ENCODE data around the gene RNF223. TPM values are rescaled to one million over a fixed set of nuclear protein-coding genes. Genes with fewer than 3 reads are reported as not detected.
A peak's percentile ranks its signal among the peaks of the same experiment; 100 is the strongest.

The RNF223 gene
- total and polyA plus RNA-seq, 2 of the 13 experiments (the other 11 are each of a cell fraction or from before 2014, with no cell fraction given), result 0.03 TPM; not detected in 1

DNA sequence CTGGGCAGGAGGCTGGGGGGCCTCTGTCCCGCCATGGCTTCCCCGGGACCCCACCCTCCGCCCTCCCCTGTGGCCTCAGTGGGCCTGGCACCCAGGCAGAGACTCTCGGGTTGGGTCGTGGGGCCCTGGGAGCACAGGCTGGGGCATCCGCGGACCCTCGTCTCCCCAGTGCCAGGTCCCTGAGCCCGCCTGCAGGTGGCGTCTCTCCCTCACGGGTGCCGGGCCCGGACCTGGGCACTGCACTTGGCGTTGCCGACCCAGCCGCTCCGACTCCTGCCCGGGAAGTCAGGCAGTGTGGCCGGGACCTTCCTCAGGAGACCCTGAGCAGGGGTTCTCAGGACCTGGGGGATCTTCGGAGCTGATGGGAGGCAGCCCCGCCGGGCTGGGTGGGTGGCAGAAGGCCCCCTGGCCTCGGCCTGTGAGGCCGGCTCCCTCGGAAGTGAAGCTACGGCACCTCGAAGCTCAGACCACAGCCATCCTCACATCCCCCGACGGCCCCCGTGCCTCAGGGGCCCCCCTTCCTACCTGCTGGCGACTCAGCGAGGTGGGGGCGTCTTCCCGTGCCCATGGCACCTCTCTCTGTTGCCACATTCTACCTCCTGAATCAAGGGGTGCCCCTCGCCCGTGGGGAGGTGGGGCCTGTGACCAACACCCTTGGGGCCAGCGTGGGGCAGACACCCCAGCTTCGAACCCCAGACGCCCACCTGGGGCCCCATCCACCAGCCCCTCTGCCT is 48.1 kb upstream of the RNF223 start (continued):
- TF ChIP-seq, protein P1, sequence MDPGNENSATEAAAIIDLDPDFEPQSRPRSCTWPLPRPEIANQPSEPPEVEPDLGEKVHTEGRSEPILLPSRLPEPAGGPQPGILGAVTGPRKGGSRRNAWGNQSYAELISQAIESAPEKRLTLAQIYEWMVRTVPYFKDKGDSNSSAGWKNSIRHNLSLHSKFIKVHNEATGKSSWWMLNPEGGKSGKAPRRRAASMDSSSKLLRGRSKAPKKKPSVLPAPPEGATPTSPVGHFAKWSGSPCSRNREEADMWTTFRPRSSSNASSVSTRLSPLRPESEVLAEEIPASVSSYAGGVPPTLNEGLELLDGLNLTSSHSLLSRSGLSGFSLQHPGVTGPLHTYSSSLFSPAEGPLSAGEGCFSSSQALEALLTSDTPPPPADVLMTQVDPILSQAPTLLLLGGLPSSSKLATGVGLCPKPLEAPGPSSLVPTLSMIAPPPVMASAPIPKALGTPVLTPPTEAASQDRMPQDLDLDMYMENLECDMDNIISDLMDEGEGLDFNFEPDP (CRISPR knock-in tag; conservative IDR thresholded peaks at IDR 0.05), result no peak
- TF ChIP-seq HMGXB4 (CRISPR knock-in tag; IDR thresholded peaks at IDR 0.05; ENCODE audit: borderline replicate concordance in 1 of 2, low read depth in 1 of 2), result peak; percentile 63 to 79; a peak in 3 of 4 replicates
- TF ChIP-seq, protein P2, sequence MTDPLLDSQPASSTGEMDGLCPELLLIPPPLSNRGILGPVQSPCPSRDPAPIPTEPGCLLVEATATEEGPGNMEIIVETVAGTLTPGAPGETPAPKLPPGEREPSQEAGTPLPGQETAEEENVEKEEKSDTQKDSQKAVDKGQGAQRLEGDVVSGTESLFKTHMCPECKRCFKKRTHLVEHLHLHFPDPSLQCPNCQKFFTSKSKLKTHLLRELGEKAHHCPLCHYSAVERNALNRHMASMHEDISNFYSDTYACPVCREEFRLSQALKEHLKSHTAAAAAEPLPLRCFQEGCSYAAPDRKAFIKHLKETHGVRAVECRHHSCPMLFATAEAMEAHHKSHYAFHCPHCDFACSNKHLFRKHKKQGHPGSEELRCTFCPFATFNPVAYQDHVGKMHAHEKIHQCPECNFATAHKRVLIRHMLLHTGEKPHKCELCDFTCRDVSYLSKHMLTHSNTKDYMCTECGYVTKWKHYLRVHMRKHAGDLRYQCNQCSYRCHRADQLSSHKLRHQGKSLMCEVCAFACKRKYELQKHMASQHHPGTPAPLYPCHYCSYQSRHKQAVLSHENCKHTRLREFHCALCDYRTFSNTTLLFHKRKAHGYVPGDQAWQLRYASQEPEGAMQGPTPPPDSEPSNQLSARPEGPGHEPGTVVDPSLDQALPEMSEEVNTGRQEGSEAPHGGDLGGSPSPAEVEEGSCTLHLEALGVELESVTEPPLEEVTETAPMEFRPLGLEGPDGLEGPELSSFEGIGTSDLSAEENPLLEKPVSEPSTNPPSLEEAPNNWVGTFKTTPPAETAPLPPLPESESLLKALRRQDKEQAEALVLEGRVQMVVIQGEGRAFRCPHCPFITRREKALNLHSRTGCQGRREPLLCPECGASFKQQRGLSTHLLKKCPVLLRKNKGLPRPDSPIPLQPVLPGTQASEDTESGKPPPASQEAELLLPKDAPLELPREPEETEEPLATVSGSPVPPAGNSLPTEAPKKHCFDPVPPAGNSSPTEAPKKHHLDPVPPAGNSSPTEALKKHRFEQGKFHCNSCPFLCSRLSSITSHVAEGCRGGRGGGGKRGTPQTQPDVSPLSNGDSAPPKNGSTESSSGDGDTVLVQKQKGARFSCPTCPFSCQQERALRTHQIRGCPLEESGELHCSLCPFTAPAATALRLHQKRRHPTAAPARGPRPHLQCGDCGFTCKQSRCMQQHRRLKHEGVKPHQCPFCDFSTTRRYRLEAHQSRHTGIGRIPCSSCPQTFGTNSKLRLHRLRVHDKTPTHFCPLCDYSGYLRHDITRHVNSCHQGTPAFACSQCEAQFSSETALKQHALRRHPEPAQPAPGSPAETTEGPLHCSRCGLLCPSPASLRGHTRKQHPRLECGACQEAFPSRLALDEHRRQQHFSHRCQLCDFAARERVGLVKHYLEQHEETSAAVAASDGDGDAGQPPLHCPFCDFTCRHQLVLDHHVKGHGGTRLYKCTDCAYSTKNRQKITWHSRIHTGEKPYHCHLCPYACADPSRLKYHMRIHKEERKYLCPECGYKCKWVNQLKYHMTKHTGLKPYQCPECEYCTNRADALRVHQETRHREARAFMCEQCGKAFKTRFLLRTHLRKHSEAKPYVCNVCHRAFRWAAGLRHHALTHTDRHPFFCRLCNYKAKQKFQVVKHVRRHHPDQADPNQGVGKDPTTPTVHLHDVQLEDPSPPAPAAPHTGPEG (CRISPR knock-in tag; IDR thresholded peaks at IDR 0.05), result peak; percentile 74; the same call in 1 of the 2 replicates
- TF ChIP-seq ZBTB2 (CRISPR knock-in tag; IDR thresholded peaks at IDR 0.05; ENCODE audit: low read depth), result no peak
- no peak for TF ChIP-seq ZNF609 (CRISPR knock-in tag; IDR thresholded peaks at IDR 0.05; ENCODE audit: borderline replicate concordance)
- TF ChIP-seq ZNF747 (CRISPR knock-in tag; IDR thresholded peaks at IDR 0.05; ENCODE audit: borderline replicate concordance), result 0 out of 2 replicates have a peak, but pooled peaks have one; percentile 29
- TF ChIP-seq RAD21 (CRISPR knock-in tag; IDR thresholded peaks at IDR 0.05), result peak; percentile 98
- no peak for TF ChIP-seq ZNF253 (CRISPR knock-in tag; IDR thresholded peaks at IDR 0.05; ENCODE audit: borderline replicate concordance)
- TF ChIP-seq FOXK1 (CRISPR knock-in tag; IDR thresholded peaks at IDR 0.05; ENCODE audit: borderline replicate concordance, low read depth), result no peak
- 0 out of 2 replicates have a peak, but pooled peaks have one; percentile 27 for TF ChIP-seq ZNF430 (CRISPR knock-in tag; IDR thresholded peaks at IDR 0.05)

Measured in HepG2 (cell line).